ENCODE measurements around the gene APP.

DNA sequence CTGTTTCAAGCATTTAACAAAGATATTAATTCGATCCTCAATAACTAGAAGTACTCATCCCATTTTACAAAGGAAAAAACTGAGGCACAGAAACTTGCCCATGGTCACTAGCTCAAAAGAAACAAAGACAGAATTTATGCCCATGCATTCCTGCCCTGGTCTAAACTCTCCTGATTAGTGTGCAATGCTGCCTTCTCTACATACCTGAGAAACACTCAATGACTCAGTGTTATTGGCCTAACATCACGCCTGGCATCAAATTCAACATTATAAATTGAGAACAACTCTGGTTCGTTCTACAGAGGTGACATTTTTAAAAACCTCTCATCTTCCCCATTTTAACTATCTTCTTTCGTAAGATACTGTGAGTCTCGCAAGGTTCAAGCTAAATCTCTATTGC, 5.2 kb downstream of the APP start:
- TF ChIP-seq, protein P1, sequence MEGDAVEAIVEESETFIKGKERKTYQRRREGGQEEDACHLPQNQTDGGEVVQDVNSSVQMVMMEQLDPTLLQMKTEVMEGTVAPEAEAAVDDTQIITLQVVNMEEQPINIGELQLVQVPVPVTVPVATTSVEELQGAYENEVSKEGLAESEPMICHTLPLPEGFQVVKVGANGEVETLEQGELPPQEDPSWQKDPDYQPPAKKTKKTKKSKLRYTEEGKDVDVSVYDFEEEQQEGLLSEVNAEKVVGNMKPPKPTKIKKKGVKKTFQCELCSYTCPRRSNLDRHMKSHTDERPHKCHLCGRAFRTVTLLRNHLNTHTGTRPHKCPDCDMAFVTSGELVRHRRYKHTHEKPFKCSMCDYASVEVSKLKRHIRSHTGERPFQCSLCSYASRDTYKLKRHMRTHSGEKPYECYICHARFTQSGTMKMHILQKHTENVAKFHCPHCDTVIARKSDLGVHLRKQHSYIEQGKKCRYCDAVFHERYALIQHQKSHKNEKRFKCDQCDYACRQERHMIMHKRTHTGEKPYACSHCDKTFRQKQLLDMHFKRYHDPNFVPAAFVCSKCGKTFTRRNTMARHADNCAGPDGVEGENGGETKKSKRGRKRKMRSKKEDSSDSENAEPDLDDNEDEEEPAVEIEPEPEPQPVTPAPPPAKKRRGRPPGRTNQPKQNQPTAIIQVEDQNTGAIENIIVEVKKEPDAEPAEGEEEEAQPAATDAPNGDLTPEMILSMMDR (IDR thresholded peaks at IDR 0.05), result no peak
- no peak for TF ChIP-seq POLR2A (IDR thresholded peaks at IDR 0.05)

All from breast epithelium (tissue), 3 donors.